ENCODE data around the gene RHCE. TPM values are rescaled to one million over a fixed set of nuclear protein-coding genes. Genes with fewer than 3 reads are reported as not detected.
"Not testable (repeated sequence)": the region's sequence is repeated elsewhere in the genome, so short reads cannot be mapped to it uniquely, and the experiment has no call there.

Gene RHCE
- total and polyA plus RNA-seq, 12 donors: 0.59 to 4.0 (median 1.1) TPM; not detected in 5

GRCh38 chr1:25467193-25467592 lies 46.6 kb upstream of the RHCE start:
- no peaks in the 10 kb centered on the region for H3K27me3 ChIP-seq
- TF ChIP-seq POLR2A (IDR thresholded peaks at IDR 0.05) (no peak), CTCF (IDR thresholded peaks at IDR 0.05) (no peak)
- intact Hi-C loops (cut with DNase I): no loop called here
- H3K36me3 ChIP-seq (replicated peaks in 1 of 2): no peaks in the 10 kb centered on the region
- 38 to 48% (median 41%) methylated on average over 4 of the region's 4 CpGs for WGBS, 4 donors
- no peaks in the 10 kb centered on the region for H3K9me3 ChIP-seq (replicated peaks in 1 of 3)
- peak overlapping the region in 4 of 5 donors; percentile 15 to 71 (median 61) for H3K27ac ChIP-seq
- no peak for DNase-seq
- peaks cover 23 to 43% of the 10 kb centered on the region in 2 donors for H3K4me1 ChIP-seq (replicated peaks in 1 of 2)
- no peak overlapping the region for H3K4me3 ChIP-seq

GRCh38 chr1:25462732-25463131 lies 42.1 kb upstream of the RHCE start:
- TF ChIP-seq CTCF (IDR thresholded peaks at IDR 0.05) (no peak), POLR2A (IDR thresholded peaks at IDR 0.05) (no peak)
- intact Hi-C loops (cut with DNase I): no loop called here

GRCh38 chr1:25461849-25462248 lies 41.2 kb upstream of the RHCE start:
- WGBS, 4 donors: 63 to 83% (median 71%) methylated on average over 2 of the region's 2 CpGs
- TF ChIP-seq POLR2A (IDR thresholded peaks at IDR 0.05) (no peak), CTCF (IDR thresholded peaks at IDR 0.05) (no peak)
- H3K36me3 ChIP-seq (replicated peaks in 1 of 2): peaks cover 0 to 18% of the 10 kb centered on the region in 2 donors
- intact Hi-C loops (cut with DNase I): no loop called here
- no peak overlapping the region for H3K4me3 ChIP-seq
- no peak overlapping the region for H3K27ac ChIP-seq
- H3K4me1 ChIP-seq (replicated peaks in 1 of 2): peaks cover 7 to 17% of the 10 kb centered on the region in 2 donors
- no peaks in the 10 kb centered on the region for H3K9me3 ChIP-seq (replicated peaks in 1 of 3)
- H3K27me3 ChIP-seq: no peaks in the 10 kb centered on the region
- DNase-seq: no peak

More at GRCh38 chr1:25462732-25463131, 42.1 kb upstream of the RHCE start:
- Histone ChIP-seq H3K4me1 (replicated peaks in 1 of 2) (peaks cover 15 to 25% of the 10 kb centered on the region in 2 donors), H3K27me3 (no peaks in the 10 kb centered on the region), H3K27ac (no peak overlapping the region), H3K36me3 (replicated peaks in 1 of 2) (peaks cover 0 to 16% of the 10 kb centered on the region in 2 donors), H3K9me3 (replicated peaks in 1 of 3) (no peaks in the 10 kb centered on the region), H3K4me3 (no peak overlapping the region)
- 62 to 66% (median 63%) methylated on average over 5 of the region's 5 CpGs for WGBS, 4 donors
- DNase-seq: no peak

GRCh38 chr1:25460816-25461215 lies 40.2 kb upstream of the RHCE start:
- H3K27me3 ChIP-seq; H3K9me3 ChIP-seq (replicated peaks in 1 of 3); DNase-seq; intact Hi-C loops (cut with DNase I); H3K27ac ChIP-seq; H3K4me3 ChIP-seq: not testable (repeated sequence)
- Histone ChIP-seq H3K36me3 (replicated peaks in 1 of 2) (peaks cover 0 to 29% of the 10 kb centered on the region in 2 donors), H3K4me1 (replicated peaks in 1 of 2) (peaks cover 4 to 14% of the 10 kb centered on the region in 2 donors)
- 69 to 88% (median 81%) methylated on average over 4 of the region's 4 CpGs for WGBS, 4 donors

GRCh38 chr1:25460020-25460419 lies 39.4 kb upstream of the RHCE start:
- Histone ChIP-seq H3K4me3 (no peak overlapping the region), H3K36me3 (replicated peaks in 1 of 2) (peaks cover 0 to 37% of the 10 kb centered on the region in 2 donors), H3K27ac (no peak overlapping the region), H3K27me3 (no peaks in the 10 kb centered on the region), H3K9me3 (replicated peaks in 1 of 3) (no peaks in the 10 kb centered on the region), H3K4me1 (replicated peaks in 1 of 2) (peaks cover 4 to 14% of the 10 kb centered on the region in 2 donors)
- TF ChIP-seq CTCF (IDR thresholded peaks at IDR 0.05) (no peak), POLR2A (IDR thresholded peaks at IDR 0.05) (no peak)
- no peak for DNase-seq
- intact Hi-C loops (cut with DNase I): no loop called here
- 78 to 86% (median 82%) methylated on average over 3 of the region's 3 CpGs for WGBS, 4 donors

Measured in adrenal gland (tissue), 12 donors.